Thyroid gland (tissue), 4 donors: Measurements from ENCODE around the gene ZBTB7A.

Source experiments
- CTCF ChIP-seq, 6 experiments: fragments of 200-600 bp in 3 of 6; fragments of 450-650 bp in 3 of 6; sonication (generic) in 3 of 6; IDR thresholded peaks; one replicate each; pipeline ENCODE4 v1.5.1; 2016 to 2019; ENCODE audit warnings: antibody characterized with exemption in 6 of 6, mild to moderate bottlenecking in 2 of 6, inconsistent platforms in 1 of 6, moderate library complexity in 1 of 6
- POLR2A ChIP-seq, 2 donors: fragments of 450-650 bp; IDR thresholded peaks; one replicate each; pipeline ENCODE4 v1.6.1; 2017; ENCODE audit warnings: antibody characterized with exemption in 2 of 2, mild to moderate bottlenecking in 2 of 2, moderate library complexity in 1 of 2

- TF ChIP-seq CTCF (IDR thresholded peaks at IDR 0.05) (no peak), POLR2A (IDR thresholded peaks at IDR 0.05) (no peak)
Observed at GRCh38 chr19:4023600-4024398, 42.9 kb downstream of the ZBTB7A start.
